PC-3 (cell line): Measurements from ENCODE around the gene SAT2. TPM values are rescaled to one million over a fixed set of nuclear protein-coding genes. Genes with fewer than 3 reads are reported as not detected.

Experiments used
- ATAC-seq: fragments of 200-7000 bp; cut with Tn5 transposase; 2 replicates; pipeline ENCODE4 v1.9.1; 2020; ENCODE audit warnings: mild to moderate bottlenecking, moderate library complexity
- BruUV-seq: library from RNA; stranded (reverse); fragments of 400-500 nt; replicated peaks from 2 replicates; lab custom pipeline; 2021; lab: Mats Ljungman, UMichigan
- CTCF ChIA-PET: fragments of 300-600 bp; sonication (Branson Sonifier 250); formaldehyde crosslinking; loops from one replicate; lab custom pipeline; 2022; ENCODE audit warnings: antibody characterized with exemption; lab: Charles Lee
- POLR2A ChIA-PET: fragments of 300-600 bp; sonication (Branson Sonifier 250); formaldehyde crosslinking; loops from one replicate; lab custom pipeline; 2022; ENCODE audit warnings: antibody characterized with exemption; ENCODE audit not compliant: unreplicated experiment; lab: Charles Lee
- DNase-seq: peaks from one replicate; pipeline ENCODE4 v3.0.0-alpha.2; 2015
- H2AFZ ChIP-seq: fragments of 300-600 bp; sonication (generic); 2 replicates; pipeline ENCODE4 v1.6.0; 2016; ENCODE audit warnings: antibody characterized with exemption, low read length
- H3F3A ChIP-seq: fragments of 300-600 bp; sonication (generic); one replicate; pipeline ENCODE4 v1.6.0; 2017; ENCODE audit warnings: antibody characterized with exemption, low read length, control low read depth, mild to moderate bottlenecking; ENCODE audit not compliant: unreplicated experiment
- H3K27ac ChIP-seq: fragments of 300-600 bp; sonication (generic); 2 replicates; pipeline ENCODE4 v1.5.1; 2016; ENCODE audit warnings: mild to moderate bottlenecking, low read length
- H3K27me3 ChIP-seq: fragments of 300-600 bp; sonication (generic); 2 replicates; pipeline ENCODE4 v1.6.1; 2016; ENCODE audit warnings: low read length, mixed read lengths
- H3K36me3 ChIP-seq: fragments of 300-600 bp; sonication (generic); 2 replicates; pipeline ENCODE4 v1.6.1; 2016; ENCODE audit warnings: low read depth, mixed run types, low read length, mixed read lengths
- H3K4me1 ChIP-seq: fragments of 300-600 bp; sonication (generic); 2 replicates; pipeline ENCODE4 v1.5.1; 2016; ENCODE audit warnings: low read length; ENCODE audit not compliant: insufficient read depth
- H3K4me2 ChIP-seq: fragments of 300-600 bp; sonication (generic); 2 replicates; pipeline ENCODE4 v1.6.0; 2016; ENCODE audit warnings: low read length
- H3K4me3 ChIP-seq: fragments of 300-600 bp; sonication (generic); 2 replicates; pipeline ENCODE4 v1.5.1; 2016; ENCODE audit warnings: mild to moderate bottlenecking, low read length, mixed read lengths
- H3K79me2 ChIP-seq: fragments of 300-600 bp; sonication (generic); 2 replicates; pipeline ENCODE4 v1.6.1; 2017; ENCODE audit warnings: low read length, mixed read lengths
- H3K9ac ChIP-seq: fragments of 300-600 bp; sonication (generic); 2 replicates; pipeline ENCODE4 v1.6.0; 2016; ENCODE audit warnings: mild to moderate bottlenecking, low read length
- H3K9me2 ChIP-seq: fragments of 300-600 bp; sonication (generic); replicated peaks from 2 replicates; pipeline ENCODE4 v1.6.1; 2016; ENCODE audit warnings: mixed run types, low read length, mixed read lengths
- H3K9me3 ChIP-seq: fragments of 300-600 bp; sonication (generic); 2 replicates; pipeline ENCODE4 v1.6.1; 2016; ENCODE audit warnings: low read length, mixed read lengths
- H4K20me1 ChIP-seq: fragments of 300-600 bp; sonication (generic); 2 replicates; pipeline ENCODE4 v1.6.1; 2016; ENCODE audit warnings: low read length, mixed read lengths
- CTCF ChIP-seq: fragments of 300-600 bp; sonication (generic); conservative IDR thresholded peaks from 2 replicates; pipeline ENCODE4 v1.5.1; 2017; ENCODE audit warnings: antibody characterized with exemption, low read depth, mild to moderate bottlenecking, low read length
- EZH2 ChIP-seq: fragments of 300-600 bp; sonication (generic); IDR thresholded peaks from one replicate; pipeline ENCODE4 v1.6.1; 2017; ENCODE audit warnings: antibody characterized with exemption, mild to moderate bottlenecking, low read length; ENCODE audit not compliant: unreplicated experiment
- EZH2phosphoT487 ChIP-seq: fragments of 300-600 bp; sonication (generic); IDR thresholded peaks from 2 replicates; pipeline ENCODE4 v1.6.1; 2018; ENCODE audit warnings: mild to moderate bottlenecking, antibody characterized with exemption, low read length, borderline replicate concordance
- intact Hi-C: fragments of 100-400 bp; cut with micrococcal nuclease; formaldehyde crosslinking; loops from 2 replicates; pipeline ENCODE4 v1.9.0; 2023
- total RNA-seq: library from RNA; depleted of rRNA; stranded (reverse); fragments of >200 nt; gene quantifications from 2 replicates; pipeline ENCODE4 v1.2.3, GENCODE V29; 2014

The SAT2 gene
- total RNA-seq, 1 experiment from 2014 or later: 33.1 TPM

GRCh38 chr17:7633093-7633492 lies 5.5 kb upstream of the SAT2 start:
- Histone ChIP-seq H3K4me3 (no peak overlapping the region), H3K27ac (no peak overlapping the region), H3F3A (no peaks in the 10 kb centered on the region), H3K4me2 (no peak overlapping the region), H2AFZ (no peak overlapping the region), H3K27me3 (no peaks in the 10 kb centered on the region), H3K9ac (no peak overlapping the region), H3K79me2 (no peaks in the 10 kb centered on the region), H3K9me2 (no peaks in the 10 kb centered on the region), H3K9me3 (no peaks in the 10 kb centered on the region), H3K36me3 (no peaks in the 10 kb centered on the region), H3K4me1 (no peaks in the 10 kb centered on the region), H4K20me1 (no peaks in the 10 kb centered on the region)
- ChIA-PET CTCF (interaction anchor here (0.9 to 1.9 kb wide), 2 partner anchors 40 to 55 kb away, joined by 6 to 8 read pairs; partner anchors contain the start of gene WRAP53), POLR2A (no interaction called here)
- ATAC-seq: no peak
- intact Hi-C loops: loop anchor here (5.0 kb wide), 1 partner anchor 54 kb away; the partner anchor contains the start of genes TP53 and WRAP53
- BruUV-seq: no TSS peak
- TF ChIP-seq CTCF: no peak
- TF ChIP-seq EZH2phosphoT487: no peak
- no peak for TF ChIP-seq EZH2
- no peak for DNase-seq

- H3K9ac ChIP-seq: no peak overlapping the region
- CTCF ChIA-PET: interaction anchor here (0.6 to 1.9 kb wide), 3 partner anchors 19 to 56 kb away, joined by 6 to 8 read pairs (median 6); partner anchors contain the start of gene WRAP53
Observed at GRCh38 chr17:7632492-7632894, 4.9 kb upstream of the SAT2 start.

More at GRCh38 chr17:7632492-7632894, 4.9 kb upstream of the SAT2 start:
- Histone ChIP-seq H3K9me3 (no peaks in the 10 kb centered on the region), H3K79me2 (0 out of 2 replicates have a peak, but pooled peaks cover under 1% of the 10 kb centered on the region), H3K9me2 (no peaks in the 10 kb centered on the region), H3K4me3 (no peak overlapping the region), H3K4me1 (no peaks in the 10 kb centered on the region), H3K27me3 (no peaks in the 10 kb centered on the region), H3K4me2 (no peak overlapping the region), H3K36me3 (no peaks in the 10 kb centered on the region), H2AFZ (peak overlapping the region; percentile 61; the same call in 1 of the 2 replicates), H3K27ac (no peak overlapping the region), H4K20me1 (no peaks in the 10 kb centered on the region), H3F3A (no peaks in the 10 kb centered on the region)
- TF ChIP-seq EZH2 (no peak), CTCF (peak; percentile 56), EZH2phosphoT487 (no peak)
- DNase-seq: peak; percentile 58
- POLR2A ChIA-PET: no interaction called here
- BruUV-seq: no TSS peak
- ATAC-seq: peak; percentile 63
- intact Hi-C loops: loop anchor here (5.0 kb wide), 1 partner anchor 55 kb away; the partner anchor contains the start of genes TP53 and WRAP53
